GM21390 (cell line): ENCODE results near the gene C16orf95.

Experiments used
- ATAC-seq: cut with Tn5 transposase; IDR thresholded peaks from one replicate; pipeline ENCODE4 v1.9.1; 2021; ENCODE audit not compliant: unreplicated experiment

Gene C16orf95

GRCh38 chr16:87319997-87320491, 2.9 kb upstream of the C16orf95 start:
- ATAC-seq: no peak

GRCh38 chr16:87319011-87319410, 1.8 kb upstream of the C16orf95 start:
- no peak for ATAC-seq

GRCh38 chr16:87317750-87318644, 805 bp upstream of the C16orf95 start:
- peak; percentile 9 for ATAC-seq

- no peak for ATAC-seq
Measured at GRCh38 chr16:87316450-87316922, 706 bp downstream of the C16orf95 start.

- no peak for ATAC-seq
Measured at GRCh38 chr16:87314990-87315420, 2.2 kb downstream of the C16orf95 start.

- ATAC-seq: no peak
Measured at GRCh38 chr16:87312008-87312407, 5.2 kb downstream of the C16orf95 start.

- ATAC-seq: no peak
Measured at GRCh38 chr16:87311387-87311786, 5.8 kb downstream of the C16orf95 start.

- no peak for ATAC-seq
Measured at GRCh38 chr16:87310610-87311009, 6.6 kb downstream of the C16orf95 start.

- ATAC-seq: no peak
Measured at GRCh38 chr16:87309620-87310525, 7.3 kb downstream of the C16orf95 start.

GRCh38 chr16:87308826-87309225, 8.4 kb downstream of the C16orf95 start:
- no peak for ATAC-seq

GRCh38 chr16:87306516-87306915, 10.7 kb downstream of the C16orf95 start:
- ATAC-seq: no peak

- ATAC-seq: no peak
Measured at GRCh38 chr16:87305505-87306391, 11.4 kb downstream of the C16orf95 start.

GRCh38 chr16:87304951-87305350, 12.2 kb downstream of the C16orf95 start:
- ATAC-seq: no peak

GRCh38 chr16:87303962-87304521, 13.2 kb downstream of the C16orf95 start:
- ATAC-seq: no peak

GRCh38 chr16:87303431-87303930, 13.7 kb downstream of the C16orf95 start:
- ATAC-seq: no peak

- no peak for ATAC-seq
Measured at GRCh38 chr16:87298857-87299465, 18.2 kb downstream of the C16orf95 start.

GRCh38 chr16:87297918-87298631, 19.1 kb downstream of the C16orf95 start:
- no peak for ATAC-seq

- ATAC-seq: no peak
Measured at GRCh38 chr16:87297407-87297806, 19.8 kb downstream of the C16orf95 start.
